Measurements from ENCODE around the gene SNX25.
"Not testable (repeated sequence)": the region's sequence is repeated elsewhere in the genome, so short reads cannot be mapped to it uniquely, and the experiment has no call there.

Gene SNX25

DNA sequence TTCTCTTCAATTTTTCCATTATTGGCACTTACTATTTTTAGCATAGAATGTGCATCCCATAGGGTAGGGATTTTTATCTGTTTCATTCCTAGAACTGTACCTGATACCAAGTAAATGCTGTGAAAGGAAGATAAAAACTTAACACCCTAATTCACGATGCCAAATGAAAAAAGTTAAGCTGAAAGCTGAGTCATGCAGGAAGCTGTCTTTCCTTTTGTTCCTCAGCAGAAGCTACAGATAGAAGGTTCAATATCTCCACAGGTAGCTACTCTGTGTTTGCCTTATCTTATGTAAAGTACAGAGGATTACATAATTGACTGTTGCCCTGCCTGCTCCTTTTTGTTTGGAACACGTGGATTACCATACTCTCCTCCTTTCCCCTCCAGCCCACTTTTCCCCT is 109.3 kb downstream of the SNX25 start:
- no peaks in the 10 kb centered on the region for H3K9me2 ChIP-seq (replicated peaks; ENCODE audit: control insufficient read depth, low read length)
- no peaks in the 10 kb centered on the region for H3K79me2 ChIP-seq (ENCODE audit: control insufficient read depth, low read length)
- no peak overlapping the region for H3K4me3 ChIP-seq (ENCODE audit: low read length)
- no peaks in the 10 kb centered on the region for H3K27me3 ChIP-seq (ENCODE audit: control insufficient read depth, low read length)
- TF ChIP-seq EZH2phosphoT487 (IDR thresholded peaks at IDR 0.05; ENCODE audit: borderline replicate concordance, low read length) (no peak), CTCF (IDR thresholded peaks at IDR 0.05; ENCODE audit: low read depth, low read length, poor library complexity, severe bottlenecking) (no peak)
- H3K4me2 ChIP-seq (ENCODE audit: low read length): no peak overlapping the region
- H3K36me3 ChIP-seq (ENCODE audit: control insufficient read depth, low read length): peaks cover 61% of the 10 kb centered on the region
- no peaks in the 10 kb centered on the region for H4K20me1 ChIP-seq (ENCODE audit: control insufficient read depth, insufficient read depth, low read depth, low read length)
- no peak overlapping the region for H3K27ac ChIP-seq (ENCODE audit: low read depth, low read length)
- no peaks in the 10 kb centered on the region for H3K9me3 ChIP-seq (ENCODE audit: control insufficient read depth, insufficient read depth, low read length)
- H3F3A ChIP-seq (ENCODE audit: control insufficient read depth, insufficient read depth): no peaks in the 10 kb centered on the region
- H3K4me1 ChIP-seq (ENCODE audit: control insufficient read depth, low read length): no peaks in the 10 kb centered on the region

- Histone ChIP-seq H3K4me2 (ENCODE audit: low read length) (no peak overlapping the region), H4K20me1 (ENCODE audit: control insufficient read depth, insufficient read depth, low read depth, low read length) (no peaks in the 10 kb centered on the region), H3K9me3 (ENCODE audit: control insufficient read depth, insufficient read depth, low read length) (no peaks in the 10 kb centered on the region), H3F3A (ENCODE audit: control insufficient read depth, insufficient read depth) (no peaks in the 10 kb centered on the region), H3K4me1 (ENCODE audit: control insufficient read depth, low read length) (no peaks in the 10 kb centered on the region), H3K36me3 (ENCODE audit: control insufficient read depth, low read length) (peaks cover 38% of the 10 kb centered on the region), H3K9me2 (replicated peaks; ENCODE audit: control insufficient read depth, low read length) (no peaks in the 10 kb centered on the region), H3K79me2 (ENCODE audit: control insufficient read depth, low read length) (no peaks in the 10 kb centered on the region), H3K4me3 (ENCODE audit: low read length) (no peak overlapping the region), H3K27me3 (ENCODE audit: control insufficient read depth, low read length) (no peaks in the 10 kb centered on the region), H3K27ac (ENCODE audit: low read depth, low read length) (no peak overlapping the region)
- no peak for TF ChIP-seq EZH2phosphoT487 (IDR thresholded peaks at IDR 0.05; ENCODE audit: borderline replicate concordance, low read length)
- no peak for TF ChIP-seq CTCF (IDR thresholded peaks at IDR 0.05; ENCODE audit: low read depth, low read length, poor library complexity, severe bottlenecking)
These were observed 113.4 kb downstream of the SNX25 start for GRCh38 chr4:185322803-185323202.

DNA sequence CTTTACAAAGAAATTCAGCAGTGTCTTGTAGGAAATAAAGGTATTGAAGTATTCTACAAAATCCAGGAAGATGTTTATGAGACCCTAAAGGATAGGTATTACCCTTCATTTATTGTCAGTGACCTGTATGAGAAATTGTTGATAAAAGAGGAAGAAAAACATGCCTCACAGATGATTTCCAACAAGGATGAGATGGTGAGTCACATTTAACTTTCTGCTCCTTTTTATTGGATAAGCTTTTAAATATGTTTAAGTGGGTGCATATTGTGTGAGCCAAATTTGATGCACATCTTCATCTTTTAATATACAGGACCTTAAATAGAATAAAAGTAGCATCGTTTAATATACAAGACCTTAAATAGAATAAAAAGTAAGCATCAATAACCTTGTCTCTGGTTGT is 114.2 kb downstream of the SNX25 start:
- H3F3A ChIP-seq (ENCODE audit: control insufficient read depth, insufficient read depth): no peaks in the 10 kb centered on the region
- no peaks in the 10 kb centered on the region for H3K79me2 ChIP-seq (ENCODE audit: control insufficient read depth, low read length)
- H3K4me2 ChIP-seq (ENCODE audit: low read length): no peak overlapping the region
- H3K36me3 ChIP-seq (ENCODE audit: control insufficient read depth, low read length): peaks cover 33% of the 10 kb centered on the region
- TF ChIP-seq CTCF (IDR thresholded peaks at IDR 0.05; ENCODE audit: low read depth, low read length, poor library complexity, severe bottlenecking): no peak
- no peak for TF ChIP-seq EZH2phosphoT487 (IDR thresholded peaks at IDR 0.05; ENCODE audit: borderline replicate concordance, low read length)
- H3K9me3 ChIP-seq (ENCODE audit: control insufficient read depth, insufficient read depth, low read length): no peaks in the 10 kb centered on the region
- no peaks in the 10 kb centered on the region for H4K20me1 ChIP-seq (ENCODE audit: control insufficient read depth, insufficient read depth, low read depth, low read length)
- H3K27me3 ChIP-seq (ENCODE audit: control insufficient read depth, low read length): no peaks in the 10 kb centered on the region
- H3K9me2 ChIP-seq (replicated peaks; ENCODE audit: control insufficient read depth, low read length): no peaks in the 10 kb centered on the region
- H3K27ac ChIP-seq (ENCODE audit: low read depth, low read length): no peak overlapping the region
- no peak overlapping the region for H3K4me3 ChIP-seq (ENCODE audit: low read length)
- H3K4me1 ChIP-seq (ENCODE audit: control insufficient read depth, low read length): no peaks in the 10 kb centered on the region

DNA sequence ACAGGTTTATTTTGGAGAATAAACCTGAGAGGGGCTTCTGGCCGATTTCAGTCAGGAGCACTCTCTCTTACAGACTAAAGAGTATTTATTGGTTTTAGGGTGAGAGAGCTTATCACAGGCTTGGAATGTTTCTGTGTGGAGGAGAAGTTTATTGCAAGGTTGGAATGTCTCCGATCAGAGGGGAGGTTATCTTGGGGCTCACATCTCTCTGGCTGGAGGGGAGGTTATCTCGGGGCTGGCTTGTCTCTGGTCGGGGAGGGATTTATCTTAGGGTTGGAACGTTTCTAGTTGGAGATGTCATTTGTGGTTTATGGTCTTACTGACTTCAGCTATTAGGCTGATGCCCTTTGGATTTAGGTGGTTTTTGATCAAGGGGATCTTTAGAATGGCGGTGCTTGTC is 115.0 kb downstream of the SNX25 start:
- H3K27me3 ChIP-seq (ENCODE audit: control insufficient read depth, low read length); H3K27ac ChIP-seq (ENCODE audit: low read depth, low read length); H3K9me2 ChIP-seq (replicated peaks; ENCODE audit: control insufficient read depth, low read length); H4K20me1 ChIP-seq (ENCODE audit: control insufficient read depth, insufficient read depth, low read depth, low read length); H3K79me2 ChIP-seq (ENCODE audit: control insufficient read depth, low read length); H3F3A ChIP-seq (ENCODE audit: control insufficient read depth, insufficient read depth); H3K9me3 ChIP-seq (ENCODE audit: control insufficient read depth, insufficient read depth, low read length); H3K4me3 ChIP-seq (ENCODE audit: low read length); H3K4me1 ChIP-seq (ENCODE audit: control insufficient read depth, low read length); H3K4me2 ChIP-seq (ENCODE audit: low read length): not testable (repeated sequence)
- peaks cover 32% of the 10 kb centered on the region for H3K36me3 ChIP-seq (ENCODE audit: control insufficient read depth, low read length)

DNA sequence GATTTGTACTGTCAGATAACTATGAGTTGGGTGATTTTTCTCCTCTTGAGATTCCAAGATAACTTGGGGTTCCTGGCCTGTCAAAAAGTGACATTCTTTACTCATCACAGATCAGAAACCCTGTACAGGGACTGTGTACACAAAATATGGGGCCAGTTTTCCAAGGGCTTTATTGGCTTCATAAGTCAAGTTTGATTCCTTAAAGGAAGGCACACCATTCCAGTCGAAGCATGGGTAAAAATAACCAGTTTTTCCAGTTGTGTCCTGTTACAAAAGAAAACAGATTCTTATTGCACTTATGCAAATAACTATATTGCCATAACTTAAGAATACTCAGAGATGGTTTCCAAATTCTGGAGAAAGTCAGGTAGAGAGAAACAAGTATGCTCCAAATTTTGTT is 116.3 kb downstream of the SNX25 start:
- H3K4me1 ChIP-seq (ENCODE audit: control insufficient read depth, low read length); H3K79me2 ChIP-seq (ENCODE audit: control insufficient read depth, low read length); H3K4me3 ChIP-seq (ENCODE audit: low read length); H3K27me3 ChIP-seq (ENCODE audit: control insufficient read depth, low read length); H3F3A ChIP-seq (ENCODE audit: control insufficient read depth, insufficient read depth); H3K4me2 ChIP-seq (ENCODE audit: low read length); H3K9me3 ChIP-seq (ENCODE audit: control insufficient read depth, insufficient read depth, low read length); H3K27ac ChIP-seq (ENCODE audit: low read depth, low read length); H3K9me2 ChIP-seq (replicated peaks; ENCODE audit: control insufficient read depth, low read length); H4K20me1 ChIP-seq (ENCODE audit: control insufficient read depth, insufficient read depth, low read depth, low read length): not testable (repeated sequence)
- H3K36me3 ChIP-seq (ENCODE audit: control insufficient read depth, low read length): peaks cover 30% of the 10 kb centered on the region
